Measurements from ENCODE around the gene COL4A6.

The COL4A6 gene

DNA sequence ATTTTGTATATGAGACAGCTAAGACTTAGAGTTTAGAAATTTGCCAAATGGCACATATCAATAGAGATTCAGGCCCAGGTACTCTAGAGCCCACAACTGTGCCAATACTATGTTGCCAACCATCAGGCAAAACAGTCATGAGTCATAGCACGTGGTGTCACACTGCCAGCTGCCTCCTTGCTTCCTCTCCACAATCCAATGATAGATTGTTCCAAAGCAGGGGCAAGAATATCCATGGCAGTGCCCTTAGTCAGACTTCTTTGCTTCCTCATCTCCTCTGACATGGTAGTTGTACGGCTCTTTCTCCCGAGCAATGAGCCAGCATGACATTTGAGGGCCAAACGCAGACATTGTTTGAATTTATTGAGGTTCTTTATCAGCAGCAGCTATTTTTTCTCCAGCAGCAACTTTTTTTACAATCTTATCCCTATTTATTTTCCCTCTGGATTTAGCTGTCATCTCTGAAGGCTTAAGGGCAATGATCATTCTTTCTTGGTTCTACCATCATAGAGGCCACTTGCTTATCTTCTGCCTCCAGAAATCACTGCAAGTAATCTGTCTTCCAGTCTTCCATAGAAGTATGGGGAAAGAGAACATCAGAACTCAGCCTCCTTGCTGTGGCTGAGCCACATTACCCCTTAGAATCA lies 169.7 kb downstream of the COL4A6 start:
- FAIRE-seq = no peak

DNA sequence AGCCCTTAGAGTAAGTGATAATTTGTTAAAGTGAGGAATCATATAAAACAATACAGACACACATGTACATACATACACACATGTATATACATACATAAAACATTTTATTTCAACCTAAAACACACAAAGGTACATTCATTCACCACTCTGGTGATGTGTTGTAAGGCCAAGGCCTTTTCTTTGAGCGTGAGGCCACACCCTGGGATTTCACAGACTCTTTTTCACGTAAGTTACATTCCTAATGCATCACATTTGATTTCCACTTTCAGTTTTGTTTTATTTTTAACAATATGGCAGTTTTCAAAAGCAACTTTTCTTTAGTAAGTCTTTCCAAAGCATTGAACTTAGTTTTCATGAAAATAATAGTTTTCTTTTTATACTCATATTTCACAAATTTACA lies 170.7 kb downstream of the COL4A6 start:
- no peak for FAIRE-seq

- no peak for FAIRE-seq
Observed at GRCh38 chrX:108264376-108264775, 173.8 kb downstream of the COL4A6 start.

GRCh38 chrX:108261549-108262203 lies 176.5 kb downstream of the COL4A6 start:
- FAIRE-seq = no peak

- no peak for FAIRE-seq
Observed at GRCh38 chrX:108257556-108257955, 180.7 kb downstream of the COL4A6 start.

GRCh38 chrX:108254636-108255035 lies 183.6 kb downstream of the COL4A6 start:
- no peak for FAIRE-seq

DNA sequence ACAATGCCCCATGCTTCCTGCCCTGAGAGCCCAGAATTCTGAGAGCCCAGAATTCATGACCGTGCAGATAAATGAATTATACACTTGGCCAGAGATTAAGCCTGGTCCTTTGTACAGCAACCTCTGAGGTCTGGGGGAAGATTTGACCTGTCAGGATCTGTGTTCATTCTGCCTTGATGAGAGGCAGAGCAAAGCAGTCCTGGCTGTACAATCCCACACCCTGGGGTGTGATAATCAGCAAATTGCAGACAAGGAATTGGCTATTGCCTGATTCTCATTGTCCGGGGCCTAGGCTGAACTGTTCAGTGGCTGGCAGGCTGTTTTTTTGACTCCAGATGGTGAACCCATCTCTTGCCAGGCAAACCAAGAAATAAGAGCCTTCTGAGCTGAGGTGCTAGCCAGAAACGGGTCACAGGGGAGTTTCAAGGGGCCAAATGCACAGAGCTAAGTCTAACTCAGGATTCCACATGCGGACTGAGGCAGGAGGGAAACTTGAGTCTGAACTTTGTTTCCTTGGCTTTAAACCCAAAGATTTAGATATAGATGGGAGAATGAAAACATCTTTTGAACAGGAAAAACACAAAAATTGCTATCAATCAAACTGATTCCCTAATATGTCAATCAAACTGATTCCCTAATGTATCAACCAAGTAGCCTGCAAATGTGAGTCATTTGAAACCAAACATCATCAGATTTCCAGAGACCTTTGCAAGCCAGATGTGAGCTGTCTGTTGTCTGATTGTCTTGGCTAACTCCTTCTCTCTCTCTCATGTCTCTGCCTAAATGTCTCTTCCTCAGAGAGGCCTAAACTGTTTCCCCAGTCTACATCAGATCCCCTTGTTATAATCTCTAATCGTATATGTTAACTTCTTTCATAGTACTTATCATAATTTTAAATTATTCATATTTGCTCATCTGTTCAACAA lies 187.3 kb downstream of the COL4A6 start:
- FAIRE-seq = no peak

GRCh38 chrX:108246304-108246954 lies 191.8 kb downstream of the COL4A6 start:
- no peak for FAIRE-seq

GRCh38 chrX:108245462-108245861 lies 192.8 kb downstream of the COL4A6 start:
- no peak for FAIRE-seq

DNA sequence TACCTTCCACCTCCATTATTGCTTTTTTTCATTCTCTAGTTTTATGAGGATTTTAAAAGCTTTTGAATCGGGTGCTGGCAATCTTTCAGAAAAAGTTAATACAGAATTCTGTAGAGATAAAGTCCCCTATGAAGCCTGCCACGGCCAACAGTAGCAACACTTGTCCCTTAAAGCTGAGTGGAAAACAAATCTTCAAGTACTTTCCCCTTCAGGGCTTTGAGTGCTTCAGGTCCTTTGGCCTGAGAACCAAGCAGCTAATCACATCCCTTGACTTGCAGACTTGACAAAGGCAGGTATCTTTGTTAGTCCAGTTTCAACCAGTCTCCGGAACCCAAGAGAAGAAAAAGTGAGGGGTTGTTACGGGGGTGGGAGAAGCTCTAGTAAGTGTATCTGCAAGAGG lies 202.2 kb downstream of the COL4A6 start:
- FAIRE-seq = no peak

- no peak for FAIRE-seq
Observed at GRCh38 chrX:108230574-108230973, 207.6 kb downstream of the COL4A6 start.

DNA sequence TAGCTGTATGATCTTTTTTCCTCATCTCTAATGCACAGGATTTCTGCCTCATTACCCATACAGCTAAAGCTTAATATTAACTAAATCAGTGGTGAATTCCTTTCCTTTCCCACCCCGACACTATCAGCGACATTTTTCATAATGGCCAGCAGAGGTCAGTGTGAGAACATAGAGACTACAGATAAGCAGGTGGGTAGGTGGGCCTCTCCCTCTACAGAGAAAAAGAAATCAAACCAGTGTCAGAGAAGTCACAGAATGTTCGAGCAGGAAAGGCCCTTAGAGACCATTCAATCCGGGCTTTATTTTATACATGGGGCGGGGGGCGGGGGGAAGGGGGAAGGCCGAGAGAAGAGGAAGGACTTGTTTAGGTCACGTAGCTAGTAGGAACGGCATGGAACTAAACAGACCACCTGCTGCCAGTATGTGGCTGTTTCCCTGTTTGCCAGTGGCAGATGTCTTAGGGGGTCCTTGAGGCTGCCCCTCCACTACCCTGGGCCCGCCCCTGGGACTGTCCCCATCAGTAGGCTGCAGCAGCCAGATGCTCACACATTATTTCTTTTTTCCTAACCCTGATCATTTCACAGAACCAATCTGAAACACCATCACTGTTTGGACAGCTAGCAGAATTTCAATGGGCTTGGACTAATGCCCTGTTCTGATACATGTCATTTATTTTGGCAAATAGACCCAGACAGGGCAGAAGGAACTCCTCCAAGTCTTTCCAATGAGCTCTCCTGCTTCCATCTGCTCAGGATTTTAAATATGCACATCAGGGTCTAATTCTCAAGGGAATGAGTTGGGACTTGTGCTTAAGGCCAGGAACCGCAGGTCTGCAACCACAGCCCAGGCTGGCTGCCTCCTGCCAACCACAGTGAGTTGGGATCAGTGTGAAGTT lies 213.2 kb downstream of the COL4A6 start:
- FAIRE-seq = no peak

GRCh38 chrX:108224218-108224617 lies 214.0 kb downstream of the COL4A6 start:
- FAIRE-seq = no peak

- FAIRE-seq = no peak
Observed at GRCh38 chrX:108223585-108223984, 214.6 kb downstream of the COL4A6 start.

DNA sequence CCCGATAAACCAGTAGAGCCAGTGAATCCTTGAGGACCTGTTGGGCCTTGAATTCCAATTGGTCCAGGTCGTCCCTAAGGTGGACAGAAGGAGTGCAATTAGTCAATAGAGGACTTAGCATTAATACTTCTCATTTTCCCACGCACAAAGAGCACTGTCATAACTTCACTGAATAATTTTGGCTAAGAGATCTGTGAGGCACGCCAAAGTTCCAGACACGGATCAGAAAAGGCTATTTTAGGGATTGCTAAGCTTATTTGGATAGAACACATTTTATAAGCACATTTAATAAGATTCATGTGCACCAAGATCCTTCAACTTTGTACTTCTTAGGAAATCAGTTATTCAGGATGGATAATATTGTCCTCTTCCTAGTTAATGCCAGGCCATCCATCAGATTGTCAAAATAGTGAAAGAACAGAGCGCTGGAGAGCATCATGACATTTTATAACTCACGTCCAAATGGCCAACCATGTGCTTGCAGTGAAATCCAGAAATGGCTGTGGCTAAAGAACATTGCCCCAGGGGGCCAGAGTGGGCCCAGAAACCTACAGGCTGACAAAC lies 216.8 kb downstream of the COL4A6 start:
- no peak for FAIRE-seq

DNA sequence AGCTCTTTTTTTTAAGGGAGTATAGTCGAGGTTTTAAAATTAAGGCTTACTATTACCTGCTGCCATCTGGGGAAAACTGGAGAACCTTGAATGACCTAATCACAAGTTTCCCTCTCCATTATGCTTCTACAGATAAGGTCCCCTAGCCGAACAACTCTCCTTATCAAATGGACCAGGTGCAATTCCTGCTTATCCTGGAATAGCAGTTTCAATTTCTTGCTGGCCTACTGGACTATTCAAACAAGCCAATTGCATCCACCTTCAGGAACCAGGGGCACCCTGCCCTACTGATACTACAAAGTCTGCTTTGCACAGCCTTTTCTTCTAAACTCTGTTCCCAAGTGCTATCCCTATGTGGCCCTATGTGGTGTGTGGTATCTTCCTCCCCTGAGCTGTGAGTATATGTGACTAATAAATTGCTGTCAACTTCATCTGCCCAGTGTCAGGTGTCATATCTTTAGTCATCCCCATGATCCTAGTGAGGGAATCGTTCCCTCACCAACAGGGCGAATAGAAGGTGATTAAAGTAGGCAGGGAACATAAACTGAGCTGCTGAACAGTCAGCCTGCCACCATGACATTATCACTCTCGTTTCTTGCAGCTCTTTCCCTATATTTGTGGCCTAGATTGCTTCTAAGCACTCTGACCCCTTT lies 218.1 kb downstream of the COL4A6 start:
- FAIRE-seq = no peak

GRCh38 chrX:108217876-108218275 lies 220.3 kb downstream of the COL4A6 start:
- FAIRE-seq = no peak

DNA sequence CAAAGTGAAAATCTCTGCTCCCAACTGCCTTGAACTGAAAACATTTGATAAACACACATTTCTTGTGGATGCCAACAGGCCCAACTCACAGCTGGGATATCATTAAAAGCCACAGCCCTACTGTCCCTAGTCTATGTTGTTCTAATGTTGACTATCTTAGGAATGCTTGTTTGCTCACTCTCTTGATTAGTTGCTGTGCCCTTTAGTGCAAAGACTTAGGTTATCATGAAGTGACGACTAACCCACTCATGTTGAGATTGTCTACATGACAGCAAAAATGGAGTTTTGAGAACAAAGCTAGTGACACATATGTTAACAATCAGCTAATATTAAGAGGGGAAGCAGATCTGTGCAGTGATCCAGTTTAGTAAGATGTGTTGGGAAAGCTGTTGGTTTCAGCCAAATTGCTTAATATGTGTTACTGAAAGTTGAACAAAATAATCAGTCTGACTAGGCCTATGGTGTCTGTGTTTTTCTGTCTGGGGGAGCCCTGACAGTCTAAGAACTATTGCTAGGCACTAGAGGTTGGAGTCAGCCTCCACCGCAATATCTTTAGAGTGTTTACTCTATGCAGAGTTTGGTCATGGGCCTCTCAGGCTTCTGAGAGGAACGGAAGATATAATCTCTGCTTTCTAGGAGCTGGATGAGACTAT lies 221.2 kb downstream of the COL4A6 start:
- FAIRE-seq = no peak

DNA sequence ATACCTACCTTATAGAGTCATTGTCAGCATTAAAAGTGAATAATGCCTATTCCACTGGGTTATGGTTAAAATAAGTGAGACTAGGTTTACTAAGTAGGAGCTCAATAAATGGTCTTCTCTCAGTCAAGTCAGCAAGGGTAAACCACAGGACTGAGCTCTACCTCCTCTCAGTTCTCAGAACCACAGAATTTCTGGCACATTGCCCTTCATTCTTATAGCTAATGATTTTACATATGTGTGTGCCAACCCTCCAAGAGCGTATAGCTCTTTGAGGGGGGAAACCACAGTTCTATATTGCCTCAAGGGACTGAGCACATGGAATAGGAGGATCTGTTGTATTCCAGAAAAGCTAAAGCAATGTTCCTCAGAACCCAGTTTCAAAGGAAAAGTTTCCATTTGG lies 221.8 kb downstream of the COL4A6 start:
- FAIRE-seq = no peak

- FAIRE-seq = no peak
Observed at GRCh38 chrX:108211301-108211700, 226.9 kb downstream of the COL4A6 start.

Data from TTC549 (cell line).